Measurements from ENCODE around the gene FEM1A.
"Not testable (repeated sequence)": the region's sequence is repeated elsewhere in the genome, so short reads cannot be mapped to it uniquely, and the experiment has no call there.

DNA sequence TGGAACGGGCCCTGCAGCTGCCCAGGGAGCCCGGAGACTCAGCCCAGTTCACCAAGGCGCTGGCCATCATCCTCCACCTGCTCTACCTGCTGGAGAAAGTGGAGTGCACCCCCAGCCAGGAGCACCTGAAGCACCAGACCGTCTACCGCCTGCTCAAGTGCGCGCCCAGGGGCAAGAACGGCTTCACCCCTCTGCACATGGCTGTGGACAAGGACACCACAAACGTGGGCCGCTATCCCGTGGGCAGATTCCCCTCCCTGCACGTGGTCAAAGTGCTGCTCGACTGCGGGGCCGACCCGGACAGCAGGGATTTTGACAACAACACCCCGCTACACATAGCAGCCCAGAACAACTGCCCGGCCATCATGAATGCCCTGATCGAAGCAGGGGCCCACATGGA, 1.7 kb downstream of the FEM1A start:
- TF ChIP-seq, protein P1, sequence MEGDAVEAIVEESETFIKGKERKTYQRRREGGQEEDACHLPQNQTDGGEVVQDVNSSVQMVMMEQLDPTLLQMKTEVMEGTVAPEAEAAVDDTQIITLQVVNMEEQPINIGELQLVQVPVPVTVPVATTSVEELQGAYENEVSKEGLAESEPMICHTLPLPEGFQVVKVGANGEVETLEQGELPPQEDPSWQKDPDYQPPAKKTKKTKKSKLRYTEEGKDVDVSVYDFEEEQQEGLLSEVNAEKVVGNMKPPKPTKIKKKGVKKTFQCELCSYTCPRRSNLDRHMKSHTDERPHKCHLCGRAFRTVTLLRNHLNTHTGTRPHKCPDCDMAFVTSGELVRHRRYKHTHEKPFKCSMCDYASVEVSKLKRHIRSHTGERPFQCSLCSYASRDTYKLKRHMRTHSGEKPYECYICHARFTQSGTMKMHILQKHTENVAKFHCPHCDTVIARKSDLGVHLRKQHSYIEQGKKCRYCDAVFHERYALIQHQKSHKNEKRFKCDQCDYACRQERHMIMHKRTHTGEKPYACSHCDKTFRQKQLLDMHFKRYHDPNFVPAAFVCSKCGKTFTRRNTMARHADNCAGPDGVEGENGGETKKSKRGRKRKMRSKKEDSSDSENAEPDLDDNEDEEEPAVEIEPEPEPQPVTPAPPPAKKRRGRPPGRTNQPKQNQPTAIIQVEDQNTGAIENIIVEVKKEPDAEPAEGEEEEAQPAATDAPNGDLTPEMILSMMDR (IDR thresholded peaks at IDR 0.05), result not testable (repeated sequence)
- TF ChIP-seq POLR2A (IDR thresholded peaks at IDR 0.05); POLR2AphosphoS5 (IDR thresholded peaks at IDR 0.05; ENCODE audit: insufficient read depth in 1 of 2, low read depth in 1 of 2): not testable (repeated sequence)
